Gastroesophageal sphincter (tissue), 4 donors: Measurements from ENCODE around the gene BTBD9. TPM values are rescaled to one million over a fixed set of nuclear protein-coding genes. Genes with fewer than 3 reads are reported as not detected.

Source experiments
- ATAC-seq: fragments of 150-250 bp; one replicate; pipeline ENCODE4 v1.9.1; 2016; ENCODE audit warnings: mild to moderate bottlenecking, moderate library complexity
- H3K27ac ChIP-seq, 4 donors: fragments of 200-600 bp; sonication (generic) in 3 of 4; 1 replicate in 3 of 4; 2 replicates in 1 of 4; pipeline ENCODE4 v1.5.1; 2016 to 2019
- H3K27me3 ChIP-seq: fragments of 200-600 bp; sonication (generic); one replicate; pipeline ENCODE4 v1.5.1; 2019
- H3K36me3 ChIP-seq, 2 donors: fragments of 200-600 bp; sonication (generic); one replicate each; pipeline ENCODE4 v1.5.1; 2019; ENCODE audit warnings: control low read depth in 1 of 2
- H3K4me1 ChIP-seq, 3 donors: fragments of 200-600 bp; sonication (generic); 1 replicate in 2 of 3; 2 replicates in 1 of 3; pipeline ENCODE4 v1.5.1; 2016 to 2019; ENCODE audit warnings: control low read depth in 2 of 3
- H3K4me3 ChIP-seq, 2 donors: fragments of 200-600 bp; sonication (generic); one replicate each; pipeline ENCODE4 v1.5.1; 2019; ENCODE audit warnings: mild to moderate bottlenecking in 1 of 2, moderate library complexity in 1 of 2
- H3K9me3 ChIP-seq, 3 donors: fragments of 200-600 bp; sonication (generic); one replicate each; pipeline ENCODE4 v1.5.1; 2017 to 2019; ENCODE audit warnings: control low read depth in 2 of 3
- EP300 ChIP-seq: sonication (generic); formaldehyde crosslinking; IDR thresholded peaks from one replicate; pipeline ENCODE4 v1.6.1; 2017; ENCODE audit warnings: antibody characterized with exemption, mild to moderate bottlenecking
- POLR2A ChIP-seq, 2 donors: fragments of 450-650 bp; IDR thresholded peaks; one replicate each; pipeline ENCODE4 v1.6.1; 2017; ENCODE audit warnings: antibody characterized with exemption in 2 of 2, mild to moderate bottlenecking in 2 of 2, moderate library complexity in 1 of 2
- POLR2AphosphoS5 ChIP-seq: sonication (generic); formaldehyde crosslinking; IDR thresholded peaks from one replicate; pipeline ENCODE4 v1.6.1; 2017; ENCODE audit warnings: antibody characterized with exemption
- WGBS, 2 donors: methylation state at CpG; one replicate each; pipeline ENCODE4 v1.1.5; 2018; ENCODE audit warnings: low coverage in 1 of 2; 5-methylcytosine and 5-hydroxymethylcytosine counted together
- total RNA-seq, 4 donors: library from RNA; depleted of rRNA; stranded (reverse); fragments of >200 nt; gene quantifications; one replicate each; pipeline ENCODE4 v1.1.0, GENCODE V29; 2016
- TF ChIP-seq, protein P1 (sequence below), 4 experiments: fragments of 200-600 bp in 2 of 4; fragments of 450-650 bp in 2 of 4; sonication (generic) in 1 of 4; IDR thresholded peaks; one replicate each; pipeline ENCODE4 v1.5.1; 2017 to 2019; ENCODE audit warnings: antibody characterized with exemption in 4 of 4, mild to moderate bottlenecking in 2 of 4, moderate library complexity in 2 of 4

The BTBD9 gene
- total RNA-seq, 4 donors from 2014 or later, result 11.3 to 18.9 (median 13.8) TPM

DNA sequence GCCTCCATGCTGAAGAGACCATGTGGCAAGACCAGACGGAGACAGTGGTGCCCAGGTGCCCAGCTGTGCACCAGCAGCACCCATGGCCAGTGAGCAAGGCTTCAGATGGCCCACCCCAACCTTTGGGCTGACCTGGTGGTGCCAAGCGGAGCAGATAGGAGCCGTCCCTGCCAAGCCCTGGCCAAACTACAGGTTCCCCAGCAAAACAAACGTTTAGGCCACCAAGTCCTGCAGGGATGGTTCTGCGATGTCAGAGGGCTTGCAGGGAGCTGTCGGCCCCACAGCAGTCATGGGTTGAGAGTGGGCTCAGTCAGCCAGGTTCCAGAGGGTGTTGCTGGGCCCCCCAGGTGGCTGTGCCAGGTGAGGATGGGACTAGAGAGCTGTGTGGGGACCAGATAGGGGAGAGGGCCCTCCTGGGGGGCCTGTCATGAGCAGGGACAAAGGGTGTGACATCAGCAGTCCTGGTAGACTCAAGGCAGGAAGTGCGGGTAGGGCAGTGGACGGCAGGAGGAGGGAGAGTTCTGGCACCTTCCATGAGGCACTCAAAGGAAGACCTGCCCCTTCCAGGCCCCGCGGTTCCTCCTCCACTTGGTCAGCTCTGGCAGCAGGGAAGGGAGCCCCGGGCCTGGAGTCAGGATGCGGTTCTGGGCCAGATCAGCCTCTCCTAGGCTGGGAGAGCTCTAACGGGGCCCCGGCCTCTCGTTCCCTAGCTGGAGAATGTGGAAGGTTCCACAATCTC, 477.8 kb downstream of the BTBD9 start:
- H3K4me3 ChIP-seq, result no peak overlapping the region
- no peak for ATAC-seq
- H3K27ac ChIP-seq, result no peak overlapping the region
- H3K9me3 ChIP-seq, result no peaks in the 10 kb centered on the region
- H3K36me3 ChIP-seq, result no peaks in the 10 kb centered on the region
- TF ChIP-seq POLR2A (IDR thresholded peaks at IDR 0.05), result no peak
- TF ChIP-seq, protein P1, sequence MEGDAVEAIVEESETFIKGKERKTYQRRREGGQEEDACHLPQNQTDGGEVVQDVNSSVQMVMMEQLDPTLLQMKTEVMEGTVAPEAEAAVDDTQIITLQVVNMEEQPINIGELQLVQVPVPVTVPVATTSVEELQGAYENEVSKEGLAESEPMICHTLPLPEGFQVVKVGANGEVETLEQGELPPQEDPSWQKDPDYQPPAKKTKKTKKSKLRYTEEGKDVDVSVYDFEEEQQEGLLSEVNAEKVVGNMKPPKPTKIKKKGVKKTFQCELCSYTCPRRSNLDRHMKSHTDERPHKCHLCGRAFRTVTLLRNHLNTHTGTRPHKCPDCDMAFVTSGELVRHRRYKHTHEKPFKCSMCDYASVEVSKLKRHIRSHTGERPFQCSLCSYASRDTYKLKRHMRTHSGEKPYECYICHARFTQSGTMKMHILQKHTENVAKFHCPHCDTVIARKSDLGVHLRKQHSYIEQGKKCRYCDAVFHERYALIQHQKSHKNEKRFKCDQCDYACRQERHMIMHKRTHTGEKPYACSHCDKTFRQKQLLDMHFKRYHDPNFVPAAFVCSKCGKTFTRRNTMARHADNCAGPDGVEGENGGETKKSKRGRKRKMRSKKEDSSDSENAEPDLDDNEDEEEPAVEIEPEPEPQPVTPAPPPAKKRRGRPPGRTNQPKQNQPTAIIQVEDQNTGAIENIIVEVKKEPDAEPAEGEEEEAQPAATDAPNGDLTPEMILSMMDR (IDR thresholded peaks at IDR 0.05), result no peak
- TF ChIP-seq EP300, result no peak
- TF ChIP-seq POLR2AphosphoS5, result no peak
- no peaks in the 10 kb centered on the region for H3K4me1 ChIP-seq
- 97% methylated on average over 4 of the region's 15 CpGs; no CpG with 5 or more reads in 1 of the 2 donors for WGBS, 2 donors
- no peaks in the 10 kb centered on the region for H3K27me3 ChIP-seq

DNA sequence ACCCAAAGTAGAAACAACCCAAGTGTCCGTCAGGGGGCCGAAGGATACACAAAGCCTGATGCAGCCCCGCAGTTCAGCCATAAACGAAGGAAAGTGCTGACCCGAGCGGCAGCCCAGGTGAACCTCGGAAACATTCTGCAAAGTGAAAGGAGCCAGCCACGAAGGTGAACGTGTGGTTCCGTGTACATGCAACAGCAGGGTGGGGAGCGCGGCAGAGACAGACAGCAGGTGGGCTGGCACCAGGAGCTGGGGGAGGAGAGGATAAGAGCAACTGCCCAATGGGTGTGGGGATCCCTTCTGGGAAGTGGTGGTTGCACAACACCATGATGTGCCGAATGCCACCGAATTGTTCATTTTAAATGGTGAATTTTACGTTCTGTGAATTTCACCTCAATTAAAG, 478.4 kb downstream of the BTBD9 start:
- Histone ChIP-seq H3K27me3 (no peaks in the 10 kb centered on the region), H3K4me3 (no peak overlapping the region), H3K9me3 (no peaks in the 10 kb centered on the region), H3K4me1 (no peaks in the 10 kb centered on the region), H3K27ac (no peak overlapping the region), H3K36me3 (no peaks in the 10 kb centered on the region)
- TF ChIP-seq POLR2AphosphoS5, result no peak
- TF ChIP-seq EP300, result no peak
- TF ChIP-seq, protein P1 (IDR thresholded peaks at IDR 0.05), result no peak
- no peak for TF ChIP-seq POLR2A (IDR thresholded peaks at IDR 0.05)
- WGBS, 2 donors, result 90 to 92% methylated on average over 14 to 15 of the region's 15 CpGs
- ATAC-seq, result no peak

DNA sequence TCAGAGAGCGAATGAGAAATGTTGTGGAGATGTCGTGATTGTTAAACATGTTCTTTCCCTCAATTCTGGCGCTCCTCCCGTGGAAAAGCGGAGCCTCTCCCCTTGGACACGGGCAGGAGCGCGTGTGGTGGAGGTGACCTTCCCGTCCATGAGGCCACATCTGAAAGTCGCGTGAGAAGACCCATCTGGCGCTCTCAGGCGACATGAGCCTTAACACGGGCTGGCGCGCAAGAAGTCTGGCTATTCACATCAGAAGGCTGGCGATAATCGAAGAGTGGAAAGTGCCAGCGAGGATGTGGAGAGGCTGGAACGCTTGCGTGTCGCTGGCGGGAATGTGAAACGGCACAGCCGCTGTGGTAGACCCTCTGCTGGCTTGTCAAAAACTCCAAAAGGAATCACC, 478.9 kb downstream of the BTBD9 start:
- no peak overlapping the region for H3K4me3 ChIP-seq
- H3K9me3 ChIP-seq, result no peaks in the 10 kb centered on the region
- 95 to 98% methylated on average over 7 to 12 of the region's 25 CpGs for WGBS, 2 donors
- TF ChIP-seq POLR2A (IDR thresholded peaks at IDR 0.05) (no peak), EP300 (no peak), POLR2AphosphoS5 (no peak)
- TF ChIP-seq, protein P1 (IDR thresholded peaks at IDR 0.05), result no peak
- H3K27me3 ChIP-seq, result no peaks in the 10 kb centered on the region
- no peaks in the 10 kb centered on the region for H3K36me3 ChIP-seq
- H3K4me1 ChIP-seq, result no peaks in the 10 kb centered on the region
- no peak for ATAC-seq
- no peak overlapping the region for H3K27ac ChIP-seq

DNA sequence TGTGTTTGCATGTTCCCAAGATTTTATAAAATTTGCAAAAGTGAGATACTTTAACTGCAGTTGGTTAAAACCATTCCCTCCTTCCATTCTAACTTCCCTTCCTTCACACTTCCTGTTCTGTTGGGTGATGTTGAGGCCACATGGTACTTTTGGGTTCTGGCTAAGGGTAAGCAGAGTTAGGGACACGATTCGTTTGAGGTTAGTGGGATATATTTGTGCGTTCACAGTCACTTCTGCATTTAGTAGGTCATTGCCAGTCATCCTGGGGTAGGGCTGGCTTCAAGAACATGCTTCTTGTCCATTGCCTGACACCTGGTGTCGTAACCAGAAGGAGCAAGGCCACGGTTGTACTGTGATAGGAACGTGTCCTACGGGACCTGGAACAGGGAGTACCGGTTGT, 480.1 kb downstream of the BTBD9 start:
- no peaks in the 10 kb centered on the region for H3K27me3 ChIP-seq
- no peaks in the 10 kb centered on the region for H3K9me3 ChIP-seq
- WGBS, 2 donors, result 90% methylated on average over 2 of the region's 8 CpGs; no CpG with 5 or more reads in 1 of the 2 donors
- H3K4me3 ChIP-seq, result no peak overlapping the region
- H3K4me1 ChIP-seq, result no peaks in the 10 kb centered on the region
- ATAC-seq, result no peak
- no peak for TF ChIP-seq POLR2AphosphoS5
- TF ChIP-seq EP300, result no peak
- TF ChIP-seq, protein P1 (IDR thresholded peaks at IDR 0.05), result no peak
- TF ChIP-seq POLR2A (IDR thresholded peaks at IDR 0.05), result no peak
- no peak overlapping the region for H3K27ac ChIP-seq
- peaks cover 0 to 5% of the 10 kb centered on the region in 2 donors for H3K36me3 ChIP-seq

DNA sequence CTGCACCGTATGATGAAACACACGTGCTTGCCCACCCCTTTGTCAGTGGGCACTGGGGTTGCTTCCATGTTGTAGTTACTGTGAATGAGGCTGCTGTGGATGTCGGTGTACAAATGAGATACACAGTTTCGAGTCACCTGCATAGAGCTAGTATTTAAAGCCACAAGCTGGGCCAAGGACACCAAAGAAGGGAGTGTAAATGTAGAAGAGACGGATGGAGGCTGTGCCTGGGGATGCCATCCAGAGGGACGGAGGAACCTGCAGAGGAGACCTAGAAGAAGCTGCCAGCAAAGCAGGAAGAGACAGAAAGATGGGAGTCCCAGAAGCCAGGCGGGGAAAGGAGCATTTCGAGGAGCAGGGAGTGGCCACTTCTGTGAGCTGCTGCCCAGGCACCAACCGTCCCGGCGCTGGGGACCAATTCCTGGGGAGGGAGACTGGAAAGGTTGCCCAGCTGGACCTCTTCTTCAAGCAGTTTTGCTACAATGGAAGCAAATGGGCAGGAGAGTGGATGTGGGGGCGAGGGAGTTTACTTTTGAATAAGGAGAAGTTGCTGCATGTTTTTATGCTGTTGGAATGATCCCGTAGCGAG, 480.9 kb downstream of the BTBD9 start:
- WGBS, 2 donors, result 89 to 100% methylated on average over 9 to 11 of the region's 14 CpGs
- no peak overlapping the region for H3K4me3 ChIP-seq
- no peak for TF ChIP-seq EP300
- TF ChIP-seq POLR2A (IDR thresholded peaks at IDR 0.05), result no peak
- no peak for TF ChIP-seq POLR2AphosphoS5
- TF ChIP-seq, protein P1 (IDR thresholded peaks at IDR 0.05), result no peak
- H3K4me1 ChIP-seq, result no peaks in the 10 kb centered on the region
- H3K27me3 ChIP-seq, result no peaks in the 10 kb centered on the region
- peaks cover 0 to 13% of the 10 kb centered on the region in 2 donors for H3K36me3 ChIP-seq
- H3K9me3 ChIP-seq, result no peaks in the 10 kb centered on the region
- ATAC-seq, result no peak
- no peak overlapping the region for H3K27ac ChIP-seq
